WI38 (cell line): Measurements from ENCODE around the gene RPL18.

Experiments used
- H3K4me3 ChIP-seq: 2 replicates; pipeline ENCODE4 v1.5.1; 2011; ENCODE audit warnings: low read depth, mild to moderate bottlenecking, control low read depth, low read length
- CTCF ChIP-seq: IDR thresholded peaks from 2 replicates; pipeline ENCODE4 v1.5.1; 2012; ENCODE audit warnings: low read depth, mild to moderate bottlenecking, control low read depth, low read length

The RPL18 gene

GRCh38 chr19:48650974-48651682, 32.1 kb upstream of the RPL18 start:
- H3K4me3 ChIP-seq = no peak overlapping the region
- no peak for TF ChIP-seq CTCF

- H3K4me3 ChIP-seq = no peak overlapping the region
- no peak for TF ChIP-seq CTCF
These were observed 29.2 kb upstream of the RPL18 start for GRCh38 chr19:48648134-48648533.

GRCh38 chr19:48646722-48647216, 27.8 kb upstream of the RPL18 start:
- TF ChIP-seq CTCF = no peak
- peak overlapping the region; percentile 58 for H3K4me3 ChIP-seq

- peak; percentile 90 for TF ChIP-seq CTCF
- H3K4me3 ChIP-seq = peak within 1 kb of the TSS; percentile 58
These were observed 27.2 kb upstream of the RPL18 start, which contains the start of gene CA11 for GRCh38 chr19:48646001-48646721. Gene CA11, minus strand, starts transcription at chr19:48646187. Its CDS starts 555 bp downstream, at chr19:48645632.

- TF ChIP-seq CTCF = no peak
- H3K4me3 ChIP-seq = no peak overlapping the region
These were observed 26.6 kb upstream of the RPL18 start for GRCh38 chr19:48645620-48646000.

- no peak for TF ChIP-seq CTCF
- no peak overlapping the region for H3K4me3 ChIP-seq
These were observed 26.1 kb upstream of the RPL18 start for GRCh38 chr19:48644839-48645619.
